HG03060 (cell line): ENCODE data around the gene MAST4.
"Not testable (repeated sequence)": the region's sequence is repeated elsewhere in the genome, so short reads cannot be mapped to it uniquely, and the experiment has no call there.

Experiments used
- ATAC-seq: cut with Tn5 transposase; IDR thresholded peaks from one replicate; pipeline ENCODE4 v1.9.1; 2021; ENCODE audit warnings: low read depth, moderate number of reproducible peaks; ENCODE audit not compliant: unreplicated experiment

Gene MAST4

DNA sequence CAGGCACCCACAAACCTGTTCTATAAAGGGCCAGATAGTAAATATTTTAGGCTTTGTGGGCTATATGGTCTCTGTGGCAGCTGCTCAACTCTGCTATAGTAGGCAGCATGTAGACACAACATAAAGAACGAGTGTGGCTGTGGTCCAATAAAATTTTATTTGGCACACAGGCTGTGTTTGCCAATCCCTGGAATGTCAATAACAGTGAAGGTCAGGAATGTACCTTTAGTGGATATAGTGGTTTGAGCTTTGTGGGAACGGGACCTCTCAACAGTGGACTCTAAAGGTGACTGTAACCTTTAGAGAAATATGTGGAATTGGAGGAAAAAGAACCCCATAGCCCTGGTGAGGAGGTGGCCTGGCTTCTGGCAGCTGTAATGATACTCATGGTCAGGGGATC is 145.2 kb downstream of the MAST4 start:
- no peak for ATAC-seq

DNA sequence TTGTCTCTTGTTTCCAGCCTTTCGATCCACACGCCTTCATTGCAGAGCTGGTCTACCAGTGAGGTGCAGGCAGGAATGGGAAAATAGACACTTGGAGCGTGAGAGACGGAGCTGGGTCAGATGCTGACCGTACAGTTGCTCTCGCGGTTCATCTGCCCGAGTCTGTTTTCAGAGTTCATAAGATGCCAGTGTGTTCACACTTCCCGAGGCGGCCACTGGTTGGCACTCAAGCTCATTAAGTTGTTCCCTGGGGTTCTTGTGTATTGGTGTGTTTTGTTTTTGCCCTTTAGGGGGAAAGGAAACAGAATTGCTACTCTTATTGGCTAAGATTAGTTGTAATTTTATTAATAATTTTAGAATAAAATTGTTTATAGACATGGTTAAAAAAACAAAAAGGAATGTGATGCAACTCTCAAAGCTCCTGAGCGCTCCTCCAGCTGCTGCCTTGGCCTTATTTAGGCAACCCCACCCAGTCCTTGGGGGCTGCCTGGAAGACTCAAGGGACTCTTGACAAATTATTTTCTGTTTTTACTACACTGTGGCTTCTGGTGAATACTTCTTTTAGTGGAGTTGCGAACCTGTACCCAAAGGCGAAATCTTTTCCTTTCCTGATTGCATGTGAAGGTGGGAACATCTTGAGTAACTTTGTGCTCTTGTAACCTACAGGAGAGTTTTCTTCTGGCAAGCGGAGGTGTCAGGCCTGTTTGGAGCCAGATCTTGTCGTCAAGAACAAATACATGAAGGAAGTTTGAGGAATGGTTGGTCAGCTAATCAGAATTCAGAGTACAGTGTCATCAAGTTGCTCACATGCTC is 146.1 kb downstream of the MAST4 start:
- ATAC-seq: no peak

DNA sequence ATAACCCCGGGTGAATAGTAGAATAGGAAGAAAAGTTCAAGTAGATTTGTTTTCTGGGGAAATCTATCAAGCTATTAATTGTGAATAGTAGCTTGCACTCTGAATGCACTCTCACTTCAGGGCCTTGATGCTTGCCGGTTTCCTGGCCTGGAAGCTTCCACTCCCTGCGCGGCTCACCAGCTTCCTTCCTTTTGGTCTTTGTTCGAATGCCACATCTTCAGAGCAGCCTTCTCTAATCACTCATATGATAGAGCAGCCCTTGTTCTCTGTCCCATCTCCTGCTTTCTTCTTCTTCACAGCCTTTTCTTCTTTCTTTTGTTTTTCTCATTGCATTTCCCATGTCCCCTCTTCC is 146.7 kb downstream of the MAST4 start:
- ATAC-seq: no peak

DNA sequence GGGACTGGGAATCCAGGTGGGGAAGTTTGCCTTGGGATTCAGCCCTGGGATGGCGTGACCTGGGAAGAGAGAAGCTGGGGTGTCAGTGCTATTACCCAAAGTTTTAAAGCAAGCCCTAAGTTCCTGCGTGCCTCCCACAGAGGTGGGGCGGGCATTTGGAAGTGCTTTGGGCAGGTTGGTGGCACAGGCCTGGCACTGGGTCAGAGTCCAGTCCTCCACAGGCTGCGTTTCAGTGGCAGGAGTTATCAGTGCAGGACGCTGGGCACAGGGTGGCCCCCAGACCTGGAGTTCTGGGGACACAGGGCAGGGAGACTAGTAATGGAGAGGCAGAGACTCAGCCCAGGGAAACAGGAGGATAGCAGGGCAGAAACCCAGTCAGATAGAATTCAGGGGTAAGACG is 147.2 kb downstream of the MAST4 start:
- ATAC-seq: no peak

DNA sequence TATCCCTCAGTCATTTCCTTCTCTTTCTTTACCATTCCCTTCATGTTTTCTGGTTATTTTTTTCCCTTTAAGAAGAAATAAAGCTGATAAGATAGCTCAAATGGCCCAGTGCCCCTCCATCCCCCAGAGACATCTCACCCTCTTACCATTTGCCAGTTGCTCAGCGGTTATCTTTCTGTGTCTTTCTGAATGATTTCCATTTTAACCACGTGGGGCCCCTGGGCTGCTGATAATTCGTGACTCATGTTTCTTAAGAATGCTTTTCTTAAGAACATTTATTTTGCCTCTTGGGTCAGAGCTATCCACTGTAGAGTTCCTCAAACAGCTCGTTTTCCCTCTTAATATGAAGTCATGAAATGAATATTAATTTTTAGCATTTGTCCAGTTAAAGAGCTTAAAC is 147.8 kb downstream of the MAST4 start:
- ATAC-seq: no peak

DNA sequence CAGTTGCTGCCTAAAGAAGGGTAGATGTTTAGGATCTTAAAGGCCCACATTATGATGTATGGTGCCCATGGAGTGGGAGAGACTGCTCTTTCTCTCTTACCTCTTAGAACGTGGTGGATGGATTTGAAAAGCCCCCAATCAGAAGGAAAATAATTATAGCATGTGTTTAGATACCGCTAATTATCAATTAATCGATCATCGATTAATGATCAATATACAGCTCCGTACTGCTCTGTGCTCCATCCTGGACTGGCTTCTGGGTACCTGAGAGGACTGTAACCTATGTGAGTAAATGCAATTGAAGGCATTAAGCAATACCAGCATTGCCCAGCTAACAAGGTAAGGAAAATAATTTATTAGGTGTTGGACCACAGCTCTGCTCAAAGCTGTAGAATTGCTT is 149.1 kb downstream of the MAST4 start:
- no peak for ATAC-seq

DNA sequence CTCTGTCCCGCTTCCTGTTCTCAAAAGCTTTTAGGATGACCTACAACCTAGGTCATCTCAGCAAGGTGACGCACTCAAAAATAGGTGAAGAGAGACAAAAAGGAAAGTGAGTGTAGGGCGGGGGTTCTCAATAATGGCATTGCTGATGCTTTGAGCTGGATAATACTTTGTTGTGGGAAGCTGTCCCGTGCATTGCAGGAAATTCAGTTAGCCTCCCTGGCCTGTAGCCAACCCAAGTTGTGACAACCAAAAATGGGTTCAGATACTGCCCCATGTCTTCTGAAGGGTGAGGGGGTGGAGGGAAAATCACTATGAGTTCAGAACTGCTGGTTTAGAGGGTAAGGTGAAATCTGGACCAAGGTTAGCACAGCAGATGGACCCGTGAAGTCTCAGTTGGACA is 151.4 kb downstream of the MAST4 start:
- ATAC-seq: no peak

DNA sequence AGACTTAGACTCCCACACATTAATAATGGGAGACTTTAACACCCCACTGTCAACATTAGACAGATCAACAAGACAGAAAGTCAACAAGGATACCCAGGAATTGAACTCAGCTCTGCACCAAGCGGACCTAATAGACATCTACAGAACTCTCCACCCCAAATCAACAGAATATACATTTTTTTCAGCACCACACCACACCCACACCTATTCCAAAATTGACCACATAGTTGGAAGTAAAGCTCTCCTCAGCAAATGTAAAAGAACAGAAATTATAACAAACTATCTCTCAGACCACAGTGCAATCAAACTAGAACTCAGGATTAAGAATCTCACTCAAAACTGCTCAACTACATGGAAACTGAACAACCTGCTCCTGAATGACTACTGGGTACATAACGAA is 156.5 kb downstream of the MAST4 start:
- not testable (repeated sequence) for ATAC-seq

DNA sequence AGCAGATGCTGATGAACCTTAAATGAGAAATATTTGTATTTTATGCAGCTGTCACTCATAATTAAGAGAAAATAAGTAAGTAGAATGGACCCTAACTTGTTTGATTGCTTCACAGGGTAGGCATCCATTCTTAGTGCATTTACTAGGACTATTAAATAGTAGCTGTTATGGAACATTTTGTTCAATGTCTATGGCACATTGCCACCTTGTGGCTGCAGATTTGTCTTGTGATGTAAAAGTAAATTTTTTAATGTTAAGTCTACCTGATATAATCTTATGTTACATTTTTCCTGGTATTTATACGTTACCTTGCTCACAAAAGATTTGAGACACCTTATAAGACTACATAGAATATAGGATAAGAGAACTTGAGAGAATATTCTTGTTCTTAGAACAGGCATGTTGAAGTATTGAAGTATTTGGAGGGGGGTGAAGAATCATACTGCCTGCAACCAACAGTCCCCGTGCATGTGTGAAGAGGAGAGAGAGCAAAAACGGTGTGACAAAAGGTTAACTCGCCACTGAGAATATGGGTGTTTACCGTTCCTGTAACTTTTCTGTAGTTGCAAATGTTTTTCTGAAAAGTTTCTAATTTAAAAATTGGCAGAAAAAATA is 161.1 kb downstream of the MAST4 start:
- ATAC-seq: no peak

DNA sequence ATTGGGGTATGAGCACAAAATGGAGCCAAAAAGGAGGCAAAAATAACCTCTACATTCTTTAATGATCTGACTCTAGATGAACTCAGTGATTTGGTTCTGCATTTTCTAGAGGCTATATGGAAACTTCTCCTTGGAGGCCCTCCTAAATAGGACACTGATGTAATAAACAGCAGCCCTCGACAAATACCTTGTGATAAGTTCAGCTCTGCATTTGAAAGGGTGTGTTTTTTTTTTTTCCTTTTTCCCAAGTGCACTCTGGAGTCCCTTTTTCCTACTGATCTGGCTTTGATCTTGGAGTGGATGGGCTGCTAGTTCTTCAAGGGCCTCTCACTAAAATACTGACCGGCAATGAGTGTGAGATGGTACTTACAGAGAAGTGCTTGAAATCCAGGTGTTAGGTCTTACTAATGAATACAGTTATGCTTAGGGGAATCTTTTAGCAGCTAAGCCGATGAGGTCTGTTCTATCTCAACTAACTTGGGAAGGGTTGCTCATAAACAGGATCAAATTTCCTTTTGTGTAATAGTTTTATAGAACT is 161.7 kb downstream of the MAST4 start:
- ATAC-seq: no peak

DNA sequence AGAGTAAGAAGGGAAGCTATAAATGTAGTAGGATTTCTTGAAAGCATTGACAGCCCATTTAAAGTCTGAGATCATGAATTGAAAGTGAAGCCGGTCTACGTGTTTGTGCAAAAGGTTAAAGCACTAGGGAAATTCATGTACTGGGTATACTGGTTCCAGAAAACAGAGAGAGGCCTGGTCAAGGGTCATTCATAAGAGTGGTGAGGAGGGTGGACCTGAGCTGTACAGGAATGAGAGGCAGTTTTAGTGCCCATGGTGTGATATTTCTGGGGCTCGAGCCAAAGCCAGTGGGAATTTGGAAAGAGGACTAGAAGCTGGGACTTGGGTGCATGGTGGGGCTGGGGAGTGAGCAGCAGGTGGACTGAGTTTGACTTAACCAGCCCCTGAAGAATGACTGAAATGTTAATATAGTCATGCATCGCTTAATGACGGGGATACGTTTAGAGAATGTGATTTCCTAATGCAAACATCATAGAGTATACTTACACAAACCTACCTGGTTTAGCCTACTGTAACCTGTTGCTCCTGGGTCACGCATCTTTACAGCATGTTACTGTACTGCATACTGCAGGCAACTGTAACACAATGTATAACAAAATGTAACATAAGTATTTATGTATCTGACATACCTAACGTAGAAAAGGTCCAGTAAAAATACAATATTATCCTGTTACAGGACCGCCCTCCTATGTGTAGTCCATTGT is 173.0 kb downstream of the MAST4 start:
- no peak for ATAC-seq

DNA sequence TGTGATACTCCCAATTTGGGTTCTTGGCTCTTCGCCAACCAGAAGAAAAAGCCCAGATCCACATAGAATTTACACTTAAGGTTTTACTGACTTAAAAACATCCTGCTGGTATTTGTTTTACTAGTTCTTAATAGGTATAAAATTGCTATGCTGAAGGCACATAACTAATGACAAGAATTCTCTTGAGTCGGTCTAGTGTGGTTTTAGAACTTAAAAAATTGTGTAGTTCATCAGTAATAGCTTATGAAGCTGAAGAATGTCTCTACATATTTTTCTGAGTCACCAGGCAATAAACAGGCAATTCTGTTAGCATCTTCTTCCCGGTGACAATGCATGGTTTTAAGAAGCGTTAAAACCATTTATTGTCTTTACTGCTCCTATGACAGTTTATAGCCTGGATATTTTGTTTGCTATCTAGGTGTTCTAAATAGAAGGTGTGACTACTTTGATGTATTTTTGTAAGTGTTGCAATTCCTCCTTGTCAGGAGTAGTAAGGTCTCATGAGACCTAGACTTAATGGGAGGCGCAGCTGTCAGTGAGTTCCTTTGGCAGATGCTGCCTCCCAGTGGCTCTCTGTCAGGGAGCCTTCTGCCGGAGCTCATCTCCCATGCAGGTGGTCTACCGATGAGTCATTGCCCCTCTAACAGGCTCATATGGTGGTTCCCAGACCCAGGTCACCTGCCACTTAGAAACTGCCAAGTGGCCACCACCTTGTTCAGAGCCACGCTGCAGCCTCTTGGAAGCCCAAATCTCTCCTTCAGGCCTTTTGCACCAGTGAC is 173.8 kb downstream of the MAST4 start:
- no peak for ATAC-seq

DNA sequence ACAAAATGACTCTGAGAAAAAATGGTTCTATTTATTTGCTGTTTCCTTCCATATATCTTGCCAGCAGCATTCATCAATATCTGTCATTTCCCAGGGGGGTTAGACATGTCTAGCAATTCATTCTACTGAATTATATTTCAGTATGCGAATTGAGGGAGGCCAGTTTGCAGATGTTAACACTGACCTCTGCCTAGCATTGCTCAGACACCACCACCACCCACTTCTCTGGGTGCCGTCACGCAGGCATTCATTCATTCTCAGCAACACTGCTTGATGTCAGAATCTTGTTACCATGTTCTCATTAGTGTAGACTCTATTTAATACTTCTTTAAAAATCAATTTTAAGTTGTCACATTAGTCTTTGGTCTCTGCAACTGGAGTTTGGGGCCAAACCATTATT is 181.7 kb downstream of the MAST4 start:
- ATAC-seq: no peak

DNA sequence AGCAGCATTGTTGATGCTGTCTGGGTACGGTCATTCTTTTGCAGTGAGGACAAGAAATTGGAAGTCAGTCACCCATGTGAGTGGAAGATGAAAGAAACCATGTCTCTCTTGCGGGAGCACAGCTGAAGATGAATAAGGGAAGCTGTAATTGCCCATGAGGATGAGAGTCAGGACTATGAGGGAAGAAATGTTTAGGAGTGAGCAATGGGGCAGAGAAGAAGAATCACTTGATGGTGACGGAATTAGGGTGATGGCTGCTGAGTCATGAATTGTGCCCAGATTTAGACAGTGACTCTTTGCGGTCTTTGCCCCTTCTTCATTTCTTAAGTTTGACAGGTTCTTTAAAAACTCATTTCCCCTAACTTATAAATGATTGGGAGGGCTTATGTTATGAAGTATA is 183.3 kb downstream of the MAST4 start:
- no peak for ATAC-seq

DNA sequence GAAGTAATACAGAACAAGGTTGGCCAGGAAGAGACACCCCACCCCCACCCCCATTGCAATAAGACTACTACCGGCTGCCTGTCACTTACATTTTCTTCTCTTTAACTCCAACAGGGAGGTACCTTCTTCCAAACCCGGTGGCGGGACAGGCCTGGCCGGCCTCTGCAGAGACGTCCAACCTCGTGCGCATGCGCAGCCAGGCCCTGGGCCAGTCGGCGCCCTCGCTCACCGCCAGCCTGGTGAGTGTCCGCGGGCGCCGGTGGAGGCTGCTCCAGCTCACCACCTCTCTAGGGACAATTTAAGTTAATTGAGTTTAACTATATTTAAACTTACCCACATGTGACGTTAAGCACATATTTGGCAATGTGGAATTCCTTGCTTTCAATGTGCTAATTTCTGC is 192.4 kb downstream of the MAST4 start:
- ATAC-seq: no peak

DNA sequence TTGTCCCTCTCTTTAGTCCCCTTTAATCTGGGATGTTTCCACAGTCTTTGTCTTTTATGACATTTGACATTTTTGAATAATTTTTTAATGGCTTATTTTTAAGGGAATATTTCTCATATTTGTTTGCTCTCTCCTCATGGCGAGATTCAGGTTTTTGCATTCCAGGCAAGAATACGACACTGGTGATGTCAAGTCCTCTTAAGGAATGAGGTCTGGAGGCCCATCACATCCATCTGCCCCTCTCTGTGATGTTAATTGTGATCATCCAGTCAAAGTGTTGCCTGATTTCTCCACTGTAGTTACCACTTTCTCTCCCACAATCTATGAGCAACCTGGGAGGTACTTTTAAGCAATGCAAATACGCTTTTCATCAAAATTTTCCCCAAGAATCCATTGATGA is 193.2 kb downstream of the MAST4 start:
- ATAC-seq: no peak

DNA sequence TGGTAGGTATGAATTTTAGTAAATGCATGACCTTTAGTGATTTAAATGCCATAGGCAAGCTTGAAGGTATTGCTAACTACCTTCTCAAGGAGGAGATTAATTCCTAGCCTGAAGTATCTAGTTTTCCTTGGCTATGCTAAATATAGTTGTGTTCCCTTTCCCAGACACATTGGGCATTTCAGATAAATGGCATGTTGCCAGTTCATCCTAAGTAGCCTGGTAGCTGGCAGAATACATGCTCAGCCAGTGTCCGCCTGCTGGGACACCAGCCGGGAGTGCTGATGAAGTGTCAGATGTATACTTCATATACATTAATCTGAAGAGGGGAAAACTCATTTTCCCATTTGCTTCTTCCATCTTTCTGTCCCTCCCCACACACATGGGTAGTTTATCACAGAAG is 196.9 kb downstream of the MAST4 start:
- ATAC-seq: no peak

DNA sequence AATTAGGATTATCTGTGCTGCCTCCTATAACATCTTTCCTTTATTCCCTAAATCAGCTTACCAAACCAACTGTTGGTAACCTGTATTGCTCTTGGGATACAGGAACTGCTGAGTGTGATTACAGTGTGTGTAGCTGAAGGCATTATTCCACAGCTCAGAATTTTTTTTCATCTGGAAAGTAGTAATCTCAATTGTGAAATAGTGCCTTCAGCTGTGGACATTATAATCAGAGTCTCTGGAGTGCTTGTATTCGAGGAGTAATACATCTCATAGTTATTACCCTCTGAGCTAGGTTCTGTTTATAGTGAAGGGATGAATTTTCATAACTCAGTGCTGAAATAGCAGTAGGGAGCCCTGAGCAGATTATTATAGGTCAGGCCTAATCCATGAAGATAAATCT is 199.5 kb downstream of the MAST4 start:
- no peak for ATAC-seq

DNA sequence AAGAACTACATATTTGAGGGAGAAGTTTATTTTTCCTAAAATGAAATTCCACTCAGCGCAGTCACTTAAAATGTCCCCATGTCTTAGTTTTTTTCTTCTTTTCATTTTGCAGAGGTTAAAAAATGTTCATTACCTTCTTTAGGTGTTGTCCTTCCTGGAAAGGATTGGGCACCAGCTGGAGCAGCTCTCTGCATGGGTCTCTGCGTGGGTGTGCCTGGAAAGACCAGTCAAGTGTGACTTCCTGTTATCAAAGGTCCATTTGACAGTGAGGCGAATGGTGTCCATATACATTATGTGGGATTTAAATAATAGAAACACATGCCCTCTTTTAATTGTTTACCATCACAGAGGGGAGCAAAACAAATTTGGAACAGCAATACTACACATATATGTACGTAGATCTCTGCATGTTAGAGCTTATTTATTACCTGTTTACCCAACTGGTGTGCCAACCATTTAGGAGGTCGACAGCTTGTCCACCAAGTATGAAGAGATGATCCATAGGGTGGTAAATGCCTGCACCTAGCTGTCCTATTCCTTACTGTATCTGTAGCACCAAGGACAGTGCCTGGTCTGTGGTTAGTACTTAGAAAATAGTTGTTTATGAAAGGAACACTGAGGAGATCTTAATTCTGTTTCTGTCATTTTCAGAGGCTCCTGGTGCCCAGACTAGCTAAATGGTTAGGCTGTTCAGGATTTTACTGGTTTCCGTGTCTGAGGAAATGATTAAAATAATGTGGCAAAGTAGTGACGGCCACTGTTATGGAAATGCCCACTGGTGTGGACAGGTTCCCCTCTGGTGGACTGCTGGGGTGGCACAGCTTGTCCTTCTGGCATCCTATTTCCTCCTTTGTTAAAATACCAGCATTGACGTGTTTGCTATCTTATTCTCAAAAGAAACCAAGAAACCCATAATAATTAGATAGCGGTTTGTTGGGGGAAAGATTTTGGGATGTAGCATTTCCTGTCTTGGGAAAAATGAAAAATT is 200.4 kb downstream of the MAST4 start:
- no peak for ATAC-seq

DNA sequence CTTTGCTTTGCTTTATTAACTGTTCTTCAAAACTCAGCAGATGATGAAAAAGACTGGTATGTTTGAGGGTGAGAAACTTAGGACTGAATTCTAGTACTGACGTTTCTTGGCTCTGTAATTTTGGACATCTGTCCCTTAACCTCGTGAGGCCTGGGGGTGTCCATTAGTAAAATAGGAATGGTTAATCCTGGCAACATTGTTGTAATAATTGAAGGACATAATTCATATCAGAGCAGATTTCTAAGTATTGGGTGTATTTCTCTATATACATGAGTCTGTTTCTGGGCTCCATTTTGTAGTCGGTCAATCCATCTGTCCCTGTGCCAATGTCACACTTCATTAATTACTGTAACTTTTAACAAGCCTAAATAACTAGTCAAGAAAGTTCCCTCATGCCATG is 206.7 kb downstream of the MAST4 start:
- no peak for ATAC-seq
